Activated T-cell treated with anti-CD3 and anti-CD28 coated beads for 4 hours (primary cell): Measurements from ENCODE around the gene INSC.

Experiments used
- DNase-seq: peaks from one replicate; pipeline ENCODE4 v3.0.0-alpha.2; 2020

INSC gene

GRCh38 chr11:15111215-15111614 is 3.5 kb upstream of the INSC start:
- no peak for DNase-seq

DNA sequence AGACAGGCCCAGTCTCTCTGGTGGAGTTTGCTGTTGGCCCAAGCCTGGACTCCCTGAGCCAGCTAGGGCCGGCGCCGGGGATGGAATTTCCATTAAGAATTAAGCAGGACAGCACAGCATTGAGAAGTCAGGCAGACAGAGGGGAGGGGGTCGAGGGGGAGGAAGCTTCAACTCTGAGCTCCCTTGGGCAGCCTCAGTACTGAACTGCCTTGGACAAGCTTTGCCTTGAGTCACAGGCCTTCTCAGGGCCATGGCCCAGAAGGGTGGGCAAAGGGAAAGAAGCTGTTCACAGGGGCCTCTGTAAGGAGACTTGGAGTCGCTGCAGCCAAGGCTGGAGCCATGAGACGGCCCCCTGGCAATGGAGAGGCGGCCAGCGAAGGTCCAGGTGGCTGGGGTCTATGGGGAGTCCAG is 2.6 kb upstream of the INSC start:
- DNase-seq: no peak

GRCh38 chr11:15113381-15113780 is 1.3 kb upstream of the INSC start:
- DNase-seq: no peak

- no peak for DNase-seq
Observed at GRCh38 chr11:15115686-15116085, 963 bp downstream of the INSC start.

DNA sequence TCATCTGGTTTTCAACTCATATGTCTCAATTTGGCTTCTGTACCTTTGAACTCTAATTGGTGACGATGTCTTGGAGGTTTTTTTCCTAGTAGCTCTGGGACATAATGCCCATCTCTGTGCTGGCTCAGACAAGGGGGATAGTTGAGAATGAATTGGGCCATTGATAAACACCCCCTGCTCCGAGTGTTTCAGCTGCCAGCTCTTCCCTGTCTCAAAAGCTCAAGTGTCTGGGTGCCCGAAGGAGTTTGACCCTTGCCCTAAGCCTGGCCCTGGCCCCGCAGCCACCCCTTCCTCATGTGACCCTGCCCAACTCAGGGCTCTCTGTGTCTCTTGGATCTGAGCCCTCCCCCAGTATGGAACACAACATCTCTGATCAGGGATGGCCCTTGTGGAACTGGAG is 3.0 kb downstream of the INSC start:
- no peak for DNase-seq

GRCh38 chr11:15118431-15118830 is 3.7 kb downstream of the INSC start:
- DNase-seq: no peak

DNA sequence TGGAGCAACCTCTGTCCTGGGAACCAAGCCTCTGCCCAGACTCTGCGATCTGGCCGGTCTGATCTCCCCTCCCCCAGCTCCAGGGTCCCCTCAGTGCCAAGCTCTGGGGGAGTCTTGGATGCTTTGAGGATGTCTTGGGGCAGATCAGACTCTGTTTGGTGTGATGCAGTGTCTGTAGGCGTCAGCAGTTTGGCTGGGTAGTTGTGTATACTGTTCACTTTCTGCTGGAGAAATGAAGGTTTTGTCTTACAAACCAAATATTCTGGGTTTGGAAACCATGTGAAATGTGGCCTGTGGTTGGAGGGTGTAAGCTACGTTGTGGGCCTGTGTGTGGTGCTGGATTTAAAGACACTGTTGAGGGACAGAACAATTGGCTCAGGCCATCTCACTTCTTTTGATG is 4.6 kb downstream of the INSC start:
- DNase-seq: no peak

- DNase-seq: no peak
Observed at GRCh38 chr11:15119826-15120225, 5.1 kb downstream of the INSC start.

DNA sequence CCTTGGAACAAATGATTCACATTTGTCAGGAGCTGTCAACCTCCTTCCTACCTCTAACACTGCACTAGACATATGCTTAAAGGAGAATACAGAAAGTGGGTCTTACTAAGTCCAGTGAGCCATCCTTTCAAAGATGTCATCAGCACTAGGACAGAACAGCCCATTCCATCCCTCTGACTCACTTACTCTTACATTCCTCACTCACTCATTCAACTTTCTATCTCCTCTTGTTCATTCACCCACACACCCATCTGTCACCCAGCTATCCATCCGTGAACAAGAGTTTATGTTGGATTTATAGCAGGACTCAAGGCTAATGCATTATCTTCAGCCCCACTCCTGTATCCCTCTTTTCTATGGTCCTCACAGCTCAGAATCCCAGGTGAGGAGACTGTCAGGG is 9.1 kb downstream of the INSC start:
- DNase-seq: no peak

DNA sequence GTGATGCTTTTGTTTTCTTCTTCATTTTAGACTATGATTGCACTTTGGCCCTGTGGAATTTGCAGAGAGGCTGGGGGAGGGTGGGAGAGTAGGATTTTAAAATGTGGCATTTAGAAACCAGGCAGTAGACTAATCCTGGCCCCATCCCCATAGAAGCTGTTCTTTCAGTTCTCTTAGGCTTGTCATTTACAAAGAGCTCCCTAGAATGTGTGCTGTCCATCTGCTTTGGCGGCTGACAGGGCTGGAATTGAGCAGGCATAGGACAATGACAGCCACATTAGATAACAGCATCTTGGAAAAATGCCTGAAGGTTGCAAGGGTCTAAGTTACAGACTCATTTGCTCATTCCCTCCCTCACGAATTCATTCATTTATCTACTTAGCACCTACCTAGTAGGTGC is 9.8 kb downstream of the INSC start:
- no peak for DNase-seq

DNA sequence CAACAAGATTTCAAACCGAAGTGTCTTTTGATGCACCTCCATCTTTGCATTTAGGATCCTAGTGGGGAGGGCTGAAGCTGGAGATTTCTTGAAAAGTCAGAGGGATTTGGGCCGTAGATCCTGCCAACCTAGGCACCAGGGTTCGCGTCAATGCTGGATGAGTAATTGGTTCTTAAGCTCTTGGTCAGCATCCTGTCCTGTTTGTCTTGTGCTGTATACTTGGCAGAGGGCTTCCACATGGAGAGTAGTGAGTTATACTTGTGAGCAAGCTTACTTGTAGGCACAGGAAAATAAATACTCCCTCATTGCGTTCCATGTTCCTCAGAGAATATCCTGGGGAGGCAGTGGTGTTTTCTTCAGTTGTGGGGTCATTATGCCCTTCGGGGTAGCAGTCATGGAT is 12.6 kb downstream of the INSC start:
- no peak for DNase-seq

DNA sequence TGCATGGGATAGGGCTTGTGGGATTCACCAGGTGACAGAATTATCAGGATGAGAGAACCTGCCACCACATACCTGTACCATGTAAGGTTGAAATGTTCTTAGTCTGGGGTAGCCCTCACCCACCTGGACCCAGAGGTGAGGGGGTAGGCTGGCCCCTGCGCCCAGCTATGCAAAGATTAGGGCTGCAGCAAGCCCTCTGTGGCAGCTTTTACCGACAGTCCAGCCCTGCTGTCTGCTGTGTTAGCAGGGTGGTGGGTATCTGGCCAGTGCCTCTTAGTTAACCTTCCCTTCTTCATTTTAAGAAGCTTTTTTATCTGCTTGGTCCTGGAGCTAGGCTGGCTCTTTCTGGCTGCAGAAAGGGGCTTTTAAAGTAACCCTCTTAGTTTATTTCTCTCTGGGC is 13.9 kb downstream of the INSC start:
- no peak for DNase-seq

- DNase-seq: no peak
Observed at GRCh38 chr11:15136166-15136565, 21.4 kb downstream of the INSC start.

- DNase-seq: no peak
Observed at GRCh38 chr11:15139096-15139770, 24.5 kb downstream of the INSC start.

GRCh38 chr11:15139958-15140659 is 25.4 kb downstream of the INSC start:
- DNase-seq: no peak

- no peak for DNase-seq
Observed at GRCh38 chr11:15141381-15141780, 26.7 kb downstream of the INSC start.

DNA sequence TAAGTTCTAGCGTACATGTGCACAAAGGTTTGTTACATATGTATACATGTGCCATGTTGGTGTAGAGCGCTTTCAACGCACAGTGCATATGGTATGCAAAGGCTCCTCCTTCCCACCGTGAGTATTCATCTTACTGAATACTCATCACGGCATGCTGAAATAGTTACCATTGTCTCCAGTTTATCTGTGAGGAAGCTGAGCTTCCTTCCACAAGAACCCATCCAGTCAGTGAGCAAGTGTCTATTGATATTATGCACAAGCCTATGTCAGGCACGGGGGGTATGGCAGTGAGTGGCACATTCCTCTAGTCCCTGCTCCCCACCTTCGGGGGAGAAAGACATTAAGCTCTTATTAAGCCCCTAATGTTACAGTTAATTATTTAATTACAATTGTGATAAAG is 28.1 kb downstream of the INSC start:
- no peak for DNase-seq

GRCh38 chr11:15143855-15144254 is 29.1 kb downstream of the INSC start:
- DNase-seq: no peak

- no peak for DNase-seq
Observed at GRCh38 chr11:15144347-15144746, 29.6 kb downstream of the INSC start.

DNA sequence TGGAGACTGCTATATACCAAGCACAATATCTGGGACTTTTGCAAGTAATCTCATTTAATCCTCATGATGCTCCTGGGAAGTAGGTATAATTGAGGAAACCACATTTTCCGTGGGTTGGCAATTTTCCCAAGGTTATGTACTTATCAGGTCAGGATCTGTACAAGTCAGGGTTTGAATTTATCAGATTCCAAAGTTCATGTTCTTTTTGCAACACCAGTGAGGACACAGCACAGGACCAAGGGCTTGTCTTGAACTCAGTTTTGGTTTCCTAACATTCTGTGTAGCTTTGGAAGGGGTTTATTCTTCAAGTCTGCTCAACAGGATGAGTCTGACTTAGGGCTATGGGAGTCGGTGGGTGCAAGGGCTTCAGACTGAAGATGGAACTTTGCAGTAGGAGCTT is 30.4 kb downstream of the INSC start:
- no peak for DNase-seq

DNA sequence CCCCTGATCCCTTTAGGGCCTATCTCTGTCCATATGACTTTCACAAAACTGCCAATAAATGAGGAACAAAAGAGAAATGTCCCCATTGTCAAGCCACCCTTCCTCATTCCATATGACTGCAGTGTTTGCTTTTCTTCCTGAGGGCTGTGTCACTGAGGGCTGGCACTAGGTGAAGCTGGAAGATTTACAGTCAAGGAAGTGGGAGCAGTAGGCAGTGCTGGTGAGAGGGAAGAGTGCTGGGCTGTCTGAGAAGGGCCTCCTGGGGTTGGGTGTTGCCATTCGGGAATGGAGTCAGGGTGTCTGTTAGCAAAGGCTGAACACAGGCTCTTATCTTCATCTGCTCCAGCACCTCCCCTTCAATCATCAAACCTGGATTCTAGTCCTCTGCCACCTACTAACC is 30.9 kb downstream of the INSC start:
- DNase-seq: no peak

- DNase-seq: no peak
Observed at GRCh38 chr11:15146271-15147003, 31.7 kb downstream of the INSC start.

GRCh38 chr11:15148169-15148568 is 33.4 kb downstream of the INSC start:
- DNase-seq: no peak

DNA sequence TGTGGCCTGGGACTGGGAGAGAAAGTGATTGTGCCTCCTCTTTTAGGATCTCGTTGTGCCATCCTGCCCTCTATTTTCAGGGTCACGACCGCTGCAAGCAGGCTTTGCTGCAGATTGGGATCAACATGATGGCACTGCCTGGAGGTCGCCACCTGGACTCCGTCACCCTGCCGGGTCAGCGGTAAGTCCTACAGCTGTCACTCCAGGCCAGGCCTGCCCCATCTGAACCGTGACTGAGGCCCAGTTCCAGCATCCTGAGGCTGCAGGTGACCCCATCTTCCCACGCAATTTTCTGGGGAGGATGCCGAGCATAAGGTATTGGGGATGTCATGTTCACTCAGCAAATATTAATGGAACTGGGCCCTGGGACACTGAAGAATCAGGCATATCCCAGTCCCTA is 34.3 kb downstream of the INSC start:
- DNase-seq: no peak
